H9 (cell line): ENCODE measurements around the gene CMC4. TPM values are rescaled to one million over a fixed set of nuclear protein-coding genes. Genes with fewer than 3 reads are reported as not detected.

Experiments used
- DNase-seq: peaks from one replicate; pipeline ENCODE4 v3.0.0-alpha.2; 2017
- H2AFZ ChIP-seq: one replicate; pipeline ENCODE4 v1.6.1; 2013; ENCODE audit warnings: mild to moderate bottlenecking, low read length, control low read depth, moderate library complexity
- H2AK5ac ChIP-seq: 2 replicates; pipeline ENCODE4 v1.6.1; 2013; ENCODE audit warnings: low read length, control low read depth, mixed read lengths; ENCODE audit not compliant: insufficient read length
- H2BK120ac ChIP-seq: one replicate; pipeline ENCODE4 v1.6.1; 2013; ENCODE audit warnings: low read depth, mild to moderate bottlenecking, low read length, control low read depth, inconsistent platforms; ENCODE audit not compliant: poor library complexity, severe bottlenecking
- H2BK12ac ChIP-seq: 2 replicates; pipeline ENCODE4 v1.6.1; 2013; ENCODE audit warnings: low read length, control low read depth, mixed read lengths, low read depth; ENCODE audit not compliant: insufficient read length
- H2BK15ac ChIP-seq: 2 replicates; pipeline ENCODE4 v1.6.1; 2013; ENCODE audit warnings: low read depth, low read length, control low read depth
- H2BK20ac ChIP-seq: one replicate; pipeline ENCODE4 v1.6.1; 2013; ENCODE audit warnings: low read depth, mild to moderate bottlenecking, low read length, control low read depth, inconsistent platforms; ENCODE audit not compliant: poor library complexity, severe bottlenecking
- H2BK5ac ChIP-seq: 2 replicates; pipeline ENCODE4 v1.6.1; 2013; ENCODE audit warnings: low read length, control low read depth, mixed read lengths; ENCODE audit not compliant: insufficient read length
- H3K14ac ChIP-seq: 2 replicates; pipeline ENCODE4 v1.6.1; 2013; ENCODE audit warnings: low read length, control low read depth; ENCODE audit not compliant: insufficient read depth
- H3K18ac ChIP-seq: 2 replicates; pipeline ENCODE4 v1.6.1; 2013; ENCODE audit warnings: low read depth, mild to moderate bottlenecking, mixed read lengths, low read length, control low read depth; ENCODE audit not compliant: insufficient read length
- H3K23ac ChIP-seq: 2 replicates; pipeline ENCODE4 v1.6.1; 2013; ENCODE audit warnings: low read length, control low read depth, mixed read lengths, low read depth; ENCODE audit not compliant: insufficient read length
- H3K23me2 ChIP-seq: 2 replicates; pipeline ENCODE4 v1.6.1; 2013; ENCODE audit warnings: low read depth, mild to moderate bottlenecking, mixed read lengths, low read length, control low read depth; ENCODE audit not compliant: insufficient read length, poor library complexity, severe bottlenecking
- H3K27ac ChIP-seq: 2 replicates; pipeline ENCODE4 v1.5.1; 2013; ENCODE audit warnings: low read length, control low read depth, mixed read lengths, low read depth; ENCODE audit not compliant: insufficient read length
- H3K27me3 ChIP-seq: 2 replicates; pipeline ENCODE4 v1.6.1; 2013; ENCODE audit warnings: low read length, control low read depth, inconsistent platforms; ENCODE audit not compliant: insufficient read depth
- H3K4ac ChIP-seq: 2 replicates; pipeline ENCODE4 v1.6.1; 2013; ENCODE audit warnings: low read depth, mild to moderate bottlenecking, control low read depth, inconsistent platforms, low read length, moderate library complexity
- H3K4me1 ChIP-seq: 2 replicates; pipeline ENCODE4 v1.6.1; 2013; ENCODE audit warnings: low read length, control low read depth, inconsistent platforms; ENCODE audit not compliant: insufficient read depth
- H3K4me2 ChIP-seq: 2 replicates; pipeline ENCODE4 v1.6.1; 2013; ENCODE audit warnings: low read length, control low read depth, mixed read lengths; ENCODE audit not compliant: insufficient read length, insufficient read depth
- H3K56ac ChIP-seq: 2 replicates; pipeline ENCODE4 v1.6.1; 2013; ENCODE audit warnings: low read depth, mild to moderate bottlenecking, mixed read lengths, low read length, control low read depth; ENCODE audit not compliant: insufficient read length
- H3K79me1 ChIP-seq: 2 replicates; pipeline ENCODE4 v1.6.1; 2013; ENCODE audit warnings: low read depth, mild to moderate bottlenecking, moderate library complexity, low read length, control low read depth, inconsistent platforms; ENCODE audit not compliant: insufficient read depth, poor library complexity, severe bottlenecking
- H3K79me2 ChIP-seq: 2 replicates; pipeline ENCODE4 v1.6.1; 2013; ENCODE audit warnings: low read length, control low read depth, inconsistent platforms; ENCODE audit not compliant: insufficient read depth
- H3K9ac ChIP-seq: 2 replicates; pipeline ENCODE4 v1.6.1; 2013; ENCODE audit warnings: low read length, control low read depth, mixed read lengths; ENCODE audit not compliant: insufficient read length; ENCODE audit errors: extremely low read depth
- H3K9me3 ChIP-seq: one replicate; pipeline ENCODE4 v1.6.1; 2013; ENCODE audit warnings: low read depth, low read length, inconsistent platforms; ENCODE audit not compliant: control insufficient read depth
- H3T11ph ChIP-seq: one replicate; pipeline ENCODE4 v1.6.1; 2013; ENCODE audit warnings: mild to moderate bottlenecking, low read length, control low read depth, inconsistent platforms
- H4K20me1 ChIP-seq: one replicate; pipeline ENCODE4 v1.6.1; 2013; ENCODE audit not compliant: control insufficient read depth, insufficient read length, insufficient read depth
- H4K5ac ChIP-seq: 2 replicates; pipeline ENCODE4 v1.6.1; 2013; ENCODE audit warnings: low read depth, mild to moderate bottlenecking, mixed read lengths, low read length, control low read depth; ENCODE audit not compliant: insufficient read length
- H4K8ac ChIP-seq: replicated peaks from 2 replicates; pipeline ENCODE4 v1.6.1; 2013; ENCODE audit warnings: low read length, control low read depth, mixed read lengths, low read depth; ENCODE audit not compliant: insufficient read length
- H4K91ac ChIP-seq: 2 replicates; pipeline ENCODE4 v1.6.1; 2013; ENCODE audit warnings: low read depth, mild to moderate bottlenecking, moderate library complexity, mixed read lengths, low read length, control low read depth; ENCODE audit not compliant: insufficient read length
- H3K27ac Mint-ChIP-seq, 3 experiments: 2 replicates in 2 of 3; 3 replicates in 1 of 3; pipeline ENCODE4 v1.8.0; 2020 to 2021; ENCODE audit warnings: mixed read lengths in 3 of 3, mild to moderate bottlenecking in 1 of 3, moderate library complexity in 1 of 3
- H3K27me3 Mint-ChIP-seq: 2 replicates; pipeline ENCODE4 v1.8.0; 2021; ENCODE audit warnings: low read depth, mild to moderate bottlenecking, moderate library complexity, mixed read lengths
- H3K36me3 Mint-ChIP-seq, 3 experiments: 2 replicates in 2 of 3; 3 replicates in 1 of 3; pipeline ENCODE4 v1.8.0; 2020 to 2021; ENCODE audit warnings: low read depth in 3 of 3, mixed read lengths in 3 of 3; ENCODE audit not compliant: insufficient read depth in 1 of 3
- H3K4me1 Mint-ChIP-seq, 2 experiments: 2 replicates each; pipeline ENCODE4 v1.8.0; 2020; ENCODE audit warnings: mixed read lengths in 2 of 2
- H3K4me3 Mint-ChIP-seq, 2 experiments: 2 replicates in 1 of 2; 3 replicates in 1 of 2; pipeline ENCODE4 v1.8.0; 2020 to 2021; ENCODE audit warnings: mild to moderate bottlenecking in 2 of 2, mixed read lengths in 2 of 2, moderate library complexity in 1 of 2
- H3K9me3 Mint-ChIP-seq, 2 experiments: 2 replicates in 1 of 2; 3 replicates in 1 of 2; pipeline ENCODE4 v1.8.0; 2020; ENCODE audit warnings: mild to moderate bottlenecking in 2 of 2, mixed read lengths in 2 of 2, moderate library complexity in 1 of 2
- CTCF ChIP-seq: fragments of 200-600 bp; sonication (generic); conservative IDR thresholded peaks from 3 replicates; pipeline ENCODE4 v1.8.0; 2021; ENCODE audit warnings: antibody characterized with exemption, mild to moderate bottlenecking
- WGBS: extraction: QIAGEN DNeasy Blood & Tissue Kit; methylation state at CpG from one replicate; pipeline ENCODE4 v1.1.7; 2013; ENCODE audit warnings: missing lambda C conversion rate, low lambda C conversion rate, mixed read lengths; ENCODE audit not compliant: insufficient read length; ENCODE audit errors: extremely low coverage; 5-methylcytosine and 5-hydroxymethylcytosine counted together
- total RNA-seq: library from RNA; stranded (reverse); gene quantifications from 2 replicates; pipeline ENCODE4 v1.2.1, GENCODE V29; 2021

CMC4 gene
- total RNA-seq, 1 experiment from 2014 or later: 6.2 TPM

GRCh38 chrX:155046129-155046810 lies 24.7 kb downstream of the CMC4 start:
- H2BK15ac ChIP-seq: no peak overlapping the region
- H4K5ac ChIP-seq: no peak overlapping the region
- no peak overlapping the region for H3K27ac ChIP-seq
- peaks cover 63 to 74% of the 10 kb centered on the region in 2 experiments for H3K9me3 Mint-ChIP-seq
- no peaks in the 10 kb centered on the region for H3K27me3 ChIP-seq
- no peak overlapping the region for H3K27ac Mint-ChIP-seq
- WGBS: no CpG with 5 or more reads among the region's 6 CpGs
- no peaks in the 10 kb centered on the region for H3K79me1 ChIP-seq
- no peak overlapping the region for H3K56ac ChIP-seq
- no peaks in the 10 kb centered on the region for H4K20me1 ChIP-seq
- H2BK5ac ChIP-seq: no peak overlapping the region
- H3T11ph ChIP-seq: no peak overlapping the region
- no peak overlapping the region for H2BK12ac ChIP-seq
- peaks cover 2 to 8% (median 4%) of the 10 kb centered on the region in 3 experiments; a peak in 5 of 7 replicates for H3K36me3 Mint-ChIP-seq
- H2BK20ac ChIP-seq: no peak overlapping the region
- no peaks in the 10 kb centered on the region for H3K79me2 ChIP-seq
- H3K9ac ChIP-seq: no peak overlapping the region
- H2BK120ac ChIP-seq: no peak overlapping the region
- H3K4me2 ChIP-seq: no peak overlapping the region
- no peak overlapping the region for H2AFZ ChIP-seq
- H4K91ac ChIP-seq: no peak overlapping the region
- no peak overlapping the region for H3K23ac ChIP-seq
- no peaks in the 10 kb centered on the region for H3K4me1 ChIP-seq
- no peak for TF ChIP-seq CTCF
- no peaks in the 10 kb centered on the region for H3K27me3 Mint-ChIP-seq
- H4K8ac ChIP-seq: no peak overlapping the region
- no peak for DNase-seq
- H3K4me3 Mint-ChIP-seq: no peak overlapping the region
- no peak overlapping the region for H3K14ac ChIP-seq
- no peak overlapping the region for H3K18ac ChIP-seq
- H2AK5ac ChIP-seq: no peak overlapping the region
- H3K23me2 ChIP-seq: no peaks in the 10 kb centered on the region
- H3K9me3 ChIP-seq: peaks cover 10% of the 10 kb centered on the region
- H3K4me1 Mint-ChIP-seq: peaks cover 5 to 8% of the 10 kb centered on the region in 2 experiments; a peak in 2 of 4 replicates
- H3K4ac ChIP-seq: no peak overlapping the region
